Measurements from ENCODE around the gene OTUD4. TPM values are rescaled to one million over a fixed set of nuclear protein-coding genes. Genes with fewer than 3 reads are reported as not detected.

Gene OTUD4
- total and polyA plus RNA-seq, 9 of the 15 experiments (the other 6 are each of a cell fraction or from before 2014, with no cell fraction given) = 4.2 to 29.0 (median 24.8) TPM

GRCh38 chr4:145102619-145103018 is 77.8 kb downstream of the OTUD4 start (continued):
- TF ChIP-seq, protein P1, sequence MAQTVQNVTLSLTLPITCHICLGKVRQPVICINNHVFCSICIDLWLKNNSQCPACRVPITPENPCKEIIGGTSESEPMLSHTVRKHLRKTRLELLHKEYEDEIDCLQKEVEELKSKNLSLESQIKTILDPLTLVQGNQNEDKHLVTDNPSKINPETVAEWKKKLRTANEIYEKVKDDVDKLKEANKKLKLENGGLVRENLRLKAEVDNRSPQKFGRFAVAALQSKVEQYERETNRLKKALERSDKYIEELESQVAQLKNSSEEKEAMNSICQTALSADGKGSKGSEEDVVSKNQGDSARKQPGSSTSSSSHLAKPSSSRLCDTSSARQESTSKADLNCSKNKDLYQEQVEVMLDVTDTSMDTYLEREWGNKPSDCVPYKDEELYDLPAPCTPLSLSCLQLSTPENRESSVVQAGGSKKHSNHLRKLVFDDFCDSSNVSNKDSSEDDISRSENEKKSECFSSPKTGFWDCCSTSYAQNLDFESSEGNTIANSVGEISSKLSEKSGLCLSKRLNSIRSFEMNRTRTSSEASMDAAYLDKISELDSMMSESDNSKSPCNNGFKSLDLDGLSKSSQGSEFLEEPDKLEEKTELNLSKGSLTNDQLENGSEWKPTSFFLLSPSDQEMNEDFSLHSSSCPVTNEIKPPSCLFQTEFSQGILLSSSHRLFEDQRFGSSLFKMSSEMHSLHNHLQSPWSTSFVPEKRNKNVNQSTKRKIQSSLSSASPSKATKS (CRISPR knock-in tag; IDR thresholded peaks at IDR 0.05) = no peak
- TF ChIP-seq STAT5A (IDR thresholded peaks at IDR 0.05; ENCODE audit: borderline replicate concordance, low read length) = no peak
- TF ChIP-seq FUS (optimal IDR thresholded peaks at IDR 0.05; ENCODE audit: low read depth, low read length) = no peak
- TF ChIP-seq ZNF197 (CRISPR knock-in tag; IDR thresholded peaks at IDR 0.05; ENCODE audit: low read depth) = no peak
- no peak for TF ChIP-seq RB1 (IDR thresholded peaks at IDR 0.05; ENCODE audit: low read depth)
- TF ChIP-seq HDGF (IDR thresholded peaks at IDR 0.05) = no peak
- TF ChIP-seq, protein P2, sequence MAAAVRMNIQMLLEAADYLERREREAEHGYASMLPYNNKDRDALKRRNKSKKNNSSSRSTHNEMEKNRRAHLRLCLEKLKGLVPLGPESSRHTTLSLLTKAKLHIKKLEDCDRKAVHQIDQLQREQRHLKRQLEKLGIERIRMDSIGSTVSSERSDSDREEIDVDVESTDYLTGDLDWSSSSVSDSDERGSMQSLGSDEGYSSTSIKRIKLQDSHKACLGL (CRISPR knock-in tag; IDR thresholded peaks at IDR 0.05; ENCODE audit: borderline replicate concordance, poor library complexity, severe bottlenecking) = no peak
- TF ChIP-seq FOSL1 (tag; conservative IDR thresholded peaks at IDR 0.05) = no peak
- no peak for TF ChIP-seq ZNF395 (CRISPR knock-in tag; IDR thresholded peaks at IDR 0.05)
- TF ChIP-seq HOXB6 (CRISPR knock-in tag; IDR thresholded peaks at IDR 0.05; ENCODE audit: borderline replicate concordance) = no peak
- TF ChIP-seq MYBL2 (IDR thresholded peaks at IDR 0.05; ENCODE audit: low read depth) = no peak
- TF ChIP-seq MYBL2 (CRISPR knock-in tag; IDR thresholded peaks at IDR 0.05; ENCODE audit: borderline replicate concordance) = no peak
- TF ChIP-seq NFIX (CRISPR knock-in tag; IDR thresholded peaks at IDR 0.05; ENCODE audit: low read depth) = no peak
- no peak for TF ChIP-seq HSF4 (CRISPR knock-in tag; IDR thresholded peaks at IDR 0.05; ENCODE audit: borderline replicate concordance)
- no peak for TF ChIP-seq NCOA6 (IDR thresholded peaks at IDR 0.05)
- no peak for TF ChIP-seq ZZZ3 (IDR thresholded peaks at IDR 0.05)
- no peak for TF ChIP-seq HDAC2 (IDR thresholded peaks at IDR 0.05)
- TF ChIP-seq ZNF584 (CRISPR knock-in tag; IDR thresholded peaks at IDR 0.05; ENCODE audit: low read depth) = no peak
- no peak for TF ChIP-seq SRF (CRISPR knock-in tag; IDR thresholded peaks at IDR 0.05)
- TF ChIP-seq CBFA2T3 (IDR thresholded peaks at IDR 0.05) = peak; percentile 70
- no peak for TF ChIP-seq ZNF695 (CRISPR knock-in tag; IDR thresholded peaks at IDR 0.05)

Measured in K562 (cell line).